ENCODE results near the gene FCGR2B. TPM values are rescaled to one million over a fixed set of nuclear protein-coding genes. Genes with fewer than 3 reads are reported as not detected.
A peak's percentile ranks its signal among the peaks of the same experiment; 100 is the strongest.
"Not testable (repeated sequence)": the region's sequence is repeated elsewhere in the genome, so short reads cannot be mapped to it uniquely, and the experiment has no call there.

Gene FCGR2B
- 1 to 10 TPM in 1 of 4 donors, under 1 TPM in 3; 0.22 to 1.3 (median 0.68) TPM for polyA plus RNA-seq (ENCODE audit: insufficient read length in 4 of 4)

GRCh38 chr1:161662684-161663339 is at the start of gene FCGR2B:
Gene FCGR2B (plus strand): TSS chr1:161663143. CDS start chr1:161663242, 99 bp downstream.
- not testable (repeated sequence) for DNase-seq (ENCODE audit: low read depth in 4 of 4, low spot score in 2 of 4)

DNA sequence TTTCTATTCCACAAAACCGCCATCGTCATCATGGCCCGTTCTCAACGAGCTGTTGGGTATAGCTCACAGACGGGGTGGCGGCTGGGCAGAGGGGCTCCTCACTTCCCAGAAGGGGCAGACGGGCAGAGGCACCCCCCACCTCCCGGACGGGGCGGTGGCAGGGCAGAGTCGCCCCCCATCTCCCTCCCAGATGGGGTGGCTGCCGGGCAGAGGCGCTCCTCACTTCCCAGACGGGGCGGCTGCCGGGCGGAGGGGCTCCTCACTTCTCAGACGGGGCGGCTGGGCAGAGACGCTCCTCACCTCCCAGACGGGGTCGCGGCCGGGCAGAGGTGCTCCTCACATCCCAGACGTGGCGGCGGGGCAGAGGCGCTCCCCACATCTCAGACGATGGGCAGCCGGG is 46.5 kb upstream of the FCGR2B start:
- DNase-seq (ENCODE audit: low read depth in 4 of 4, low spot score in 2 of 4) = not testable (repeated sequence)

- DNase-seq (ENCODE audit: low read depth in 4 of 4, low spot score in 2 of 4) = not testable (repeated sequence)
Observed at GRCh38 chr1:161618517-161618916, 44.4 kb upstream of the FCGR2B start.

- not testable (repeated sequence) for DNase-seq (ENCODE audit: low read depth in 4 of 4, low spot score in 2 of 4)
Observed at GRCh38 chr1:161620399-161620798, 42.5 kb upstream of the FCGR2B start.

- DNase-seq (ENCODE audit: low read depth in 4 of 4, low spot score in 2 of 4) = peak in 2 of 4 donors; percentile 47 to 50
Observed at GRCh38 chr1:161621181-161622000, 41.6 kb upstream of the FCGR2B start.

GRCh38 chr1:161622054-161622453 is 40.9 kb upstream of the FCGR2B start:
- not testable (repeated sequence) for DNase-seq (ENCODE audit: low read depth in 4 of 4, low spot score in 2 of 4)

GRCh38 chr1:161623401-161624051 is 39.4 kb upstream of the FCGR2B start:
- DNase-seq (ENCODE audit: low read depth in 4 of 4, low spot score in 2 of 4) = not testable (repeated sequence)

DNA sequence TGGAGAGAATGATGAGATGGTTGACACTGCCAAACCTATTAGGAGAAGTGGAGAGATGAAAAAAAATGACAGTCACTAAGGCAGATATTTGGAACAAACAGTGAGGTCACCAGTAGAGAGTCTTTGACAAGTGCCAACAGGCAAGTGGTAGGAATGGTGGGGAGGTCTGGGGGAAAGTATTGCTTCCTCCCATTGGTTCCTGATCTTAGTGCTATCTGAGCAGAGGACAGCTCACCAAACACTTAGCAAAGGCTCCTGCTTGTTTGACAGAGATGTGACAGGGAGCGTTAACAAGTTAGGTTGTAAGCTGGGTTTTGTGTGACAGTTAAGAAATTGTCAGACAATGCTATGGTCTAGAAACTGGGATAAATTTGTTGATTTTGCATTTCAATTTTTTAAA is 38.3 kb upstream of the FCGR2B start:
- not testable (repeated sequence) for DNase-seq (ENCODE audit: low read depth in 4 of 4, low spot score in 2 of 4)

GRCh38 chr1:161626445-161627146 is 36.3 kb upstream of the FCGR2B start:
- DNase-seq (ENCODE audit: low read depth in 4 of 4, low spot score in 2 of 4) = not testable (repeated sequence)

- not testable (repeated sequence) for DNase-seq (ENCODE audit: low read depth in 4 of 4, low spot score in 2 of 4)
Observed at GRCh38 chr1:161630128-161630742, 32.7 kb upstream of the FCGR2B start.

DNA sequence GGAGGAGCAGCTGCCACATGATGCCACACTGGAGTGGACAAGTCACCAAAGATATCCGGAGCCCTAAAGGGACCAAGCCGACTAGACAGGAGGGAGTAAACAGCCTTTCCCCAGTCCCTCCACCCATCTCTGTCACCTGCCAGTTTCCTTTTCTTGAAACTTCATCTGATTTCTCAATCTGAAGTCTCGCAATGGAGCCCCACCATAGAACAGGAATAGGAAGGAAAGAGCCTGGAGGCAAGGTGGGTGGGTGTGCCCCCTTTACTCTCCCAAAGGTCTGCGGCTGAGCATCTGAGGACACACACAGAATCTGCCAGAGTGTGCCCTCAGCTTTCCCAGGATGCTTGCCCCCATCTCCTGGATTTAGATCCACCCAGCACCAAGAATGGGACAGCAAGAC is 31.9 kb upstream of the FCGR2B start, which contains the start of gene FCGR3B:
Gene FCGR3B, minus strand, starts transcription at position 101 of the 400 bp plus-strand sequence. Its CDS starts 82 bp downstream, at position 19.
- no peak for DNase-seq (ENCODE audit: low read depth in 4 of 4, low spot score in 2 of 4)

GRCh38 chr1:161634993-161635392 is 27.9 kb upstream of the FCGR2B start:
- not testable (repeated sequence) for DNase-seq (ENCODE audit: low read depth in 4 of 4, low spot score in 2 of 4)

- DNase-seq (ENCODE audit: low read depth in 4 of 4, low spot score in 2 of 4) = not testable (repeated sequence)
Observed at GRCh38 chr1:161636189-161636782, 26.7 kb upstream of the FCGR2B start.

DNA sequence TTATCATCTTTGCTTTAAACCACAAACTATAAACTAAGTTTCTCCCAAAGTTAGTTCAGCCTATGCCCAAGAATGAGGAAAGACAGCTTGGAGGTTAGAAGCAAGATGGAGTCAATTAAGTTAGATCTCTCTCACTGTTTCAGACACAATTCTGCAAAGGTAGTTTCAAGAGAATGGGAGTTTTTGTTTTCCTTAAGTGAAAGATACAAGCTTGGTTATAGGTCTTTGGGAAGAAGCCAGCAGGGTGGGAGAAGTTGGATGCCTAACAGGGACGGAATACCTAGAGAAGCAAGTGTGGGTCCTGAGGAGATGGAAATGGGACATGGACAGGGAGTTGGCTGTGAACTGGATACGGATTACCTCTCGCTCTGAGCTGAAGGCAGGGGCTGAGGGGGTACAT is 26.0 kb upstream of the FCGR2B start:
- not testable (repeated sequence) for DNase-seq (ENCODE audit: low read depth in 4 of 4, low spot score in 2 of 4)

DNA sequence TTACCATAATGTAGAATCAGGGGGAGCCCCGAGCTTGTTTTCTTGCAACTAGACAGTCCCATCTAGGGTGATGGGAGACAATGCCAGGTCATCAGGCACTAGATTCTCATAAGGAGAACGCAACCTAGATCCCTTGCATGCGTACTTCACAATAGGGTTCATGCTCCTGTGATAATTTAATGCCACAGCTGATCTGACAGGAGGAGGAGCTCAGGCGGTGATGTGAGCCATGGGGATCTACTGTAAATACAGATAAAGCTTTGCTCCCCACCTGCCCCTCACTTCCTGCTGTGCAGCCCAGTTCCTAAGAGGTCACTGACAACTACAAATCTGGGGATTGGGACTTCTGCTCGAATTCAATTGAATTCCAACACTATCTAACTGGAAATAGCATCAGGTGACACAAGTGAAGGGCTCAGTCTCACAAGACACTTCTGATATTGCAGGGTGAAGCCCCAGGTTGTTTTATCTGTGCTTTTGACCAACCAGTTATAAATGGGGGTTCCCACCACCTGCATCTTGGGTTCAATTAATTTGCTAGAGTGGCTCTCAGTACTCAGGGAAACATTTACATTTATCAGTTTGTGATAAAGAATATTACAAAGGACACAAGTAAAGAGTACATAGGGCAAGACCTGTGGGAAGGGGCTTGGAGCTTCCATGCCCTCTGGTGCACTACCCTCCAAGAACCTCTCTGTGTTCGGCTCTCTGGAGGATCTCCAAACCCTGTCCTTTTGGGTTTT is 24.5 kb upstream of the FCGR2B start:
- not testable (repeated sequence) for DNase-seq (ENCODE audit: low read depth in 4 of 4, low spot score in 2 of 4)

GRCh38 chr1:161639203-161639602 is 23.7 kb upstream of the FCGR2B start:
- DNase-seq (ENCODE audit: low read depth in 4 of 4, low spot score in 2 of 4) = not testable (repeated sequence)

GRCh38 chr1:161642697-161643096 is 20.2 kb upstream of the FCGR2B start:
- DNase-seq (ENCODE audit: low read depth in 4 of 4, low spot score in 2 of 4) = not testable (repeated sequence)

DNA sequence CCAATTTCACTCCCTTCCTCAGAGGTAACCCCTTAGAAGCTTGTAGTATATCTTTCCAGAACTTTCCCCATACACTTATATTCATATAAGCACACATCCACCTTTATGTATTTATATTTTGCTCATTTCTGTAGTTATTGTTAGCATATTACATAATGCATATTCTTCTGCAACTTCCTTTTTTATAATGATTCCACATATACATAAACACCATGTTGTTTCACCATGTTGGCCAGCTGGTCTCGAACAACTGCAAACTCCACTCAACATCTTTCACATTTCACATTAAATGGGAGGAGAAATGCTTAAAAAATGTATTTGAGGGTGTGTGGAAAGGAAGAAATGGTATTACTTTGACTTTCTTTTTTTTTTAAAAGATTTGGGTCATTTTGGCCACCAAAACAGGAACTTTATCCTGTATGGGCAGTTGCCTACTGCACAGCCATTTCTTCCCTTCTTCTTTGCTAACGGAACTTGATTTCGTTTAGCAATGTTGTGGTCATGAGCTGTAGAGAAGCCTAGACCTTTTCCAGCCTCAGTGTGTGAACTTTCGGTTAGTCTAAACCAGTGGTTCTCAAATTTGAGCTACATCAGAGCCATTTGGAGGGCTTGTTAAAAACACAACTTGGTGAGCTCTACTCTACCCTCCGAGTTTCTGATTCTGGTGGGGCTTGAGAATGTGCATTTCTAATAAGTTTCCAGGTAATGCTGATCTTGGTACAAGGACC is 19.3 kb upstream of the FCGR2B start:
- not testable (repeated sequence) for DNase-seq (ENCODE audit: low read depth in 4 of 4, low spot score in 2 of 4)
